SH-SY5Y (cell line): Measurements from ENCODE around the gene PAX3.

Experiments used
- GATA2 ChIP-seq: IDR thresholded peaks from 2 replicates; pipeline ENCODE4 v1.6.1; 2011; ENCODE audit warnings: mild to moderate bottlenecking, low read depth, low read length
- GATA3 ChIP-seq: IDR thresholded peaks from 2 replicates; pipeline ENCODE4 v1.6.1; 2011; ENCODE audit warnings: low read depth, mild to moderate bottlenecking, low read length, moderate library complexity

- TF ChIP-seq GATA2: no peak
- TF ChIP-seq GATA3: no peak
These were observed 70.7 kb downstream of the PAX3 start for GRCh38 chr2:222228054-222228453.
